Endothelial cell of umbilical vein (primary cell): Measurements from ENCODE around the gene TSHZ1. TPM values are rescaled to one million over a fixed set of nuclear protein-coding genes. Genes with fewer than 3 reads are reported as not detected.

Experiments
- BruUV-seq: library from RNA; stranded (reverse); fragments of 400-500 nt; replicated peaks from 2 replicates; lab custom pipeline; 2021; lab: Mats Ljungman, UMichigan
- CTCF ChIA-PET: fragments of 300-600, 350-600 bp; sonication (Branson Sonifier 250); formaldehyde crosslinking; loops from one replicate; lab custom pipeline; 2021; ENCODE audit warnings: antibody characterized with exemption, inconsistent platforms; lab: Charles Lee
- POLR2A ChIA-PET: fragments of 300-600, 350-600 bp; sonication (Branson Sonifier 250); formaldehyde crosslinking; loops from one replicate; lab custom pipeline; 2021; ENCODE audit warnings: antibody characterized with exemption, inconsistent platforms; lab: Charles Lee
- DNase-seq: peaks from one replicate; pipeline ENCODE4 v3.0.0-alpha.2; 2011; ENCODE audit warnings: low read depth, low spot score
- FAIRE-seq: peaks from 2 replicates; lab custom pipeline; 2011; peaks lifted over from hg19 to GRCh38; lab: Jason Lieb, UNC
- H2AFZ ChIP-seq: 2 replicates; pipeline ENCODE4 v1.6.0; 2012; ENCODE audit warnings: low read depth, low read length, control low read depth, inconsistent platforms
- H3K27ac ChIP-seq: 2 replicates; pipeline ENCODE4 v1.5.1; 2011; ENCODE audit warnings: low read depth, mild to moderate bottlenecking, control low read depth, low read length, moderate library complexity; ENCODE audit not compliant: insufficient read depth
- H3K27me3 ChIP-seq, 2 experiments: 2 replicates each; pipeline versions ENCODE4 v1.6.0 to v1.6.1; 2011; ENCODE audit warnings: low read length in 2 of 2, mixed read lengths in 1 of 2; ENCODE audit not compliant: control insufficient read depth in 2 of 2, insufficient read depth in 2 of 2
- H3K36me3 ChIP-seq, 2 experiments: 2 replicates in 1 of 2; 3 replicates in 1 of 2; pipeline ENCODE4 v1.5.1; 2011; ENCODE audit warnings: low read length in 2 of 2, mild to moderate bottlenecking in 1 of 2, moderate library complexity in 1 of 2; ENCODE audit not compliant: control insufficient read depth in 2 of 2, insufficient read depth in 2 of 2; ENCODE audit errors: extremely low read depth in 1 of 2
- H3K4me1 ChIP-seq: 3 replicates; pipeline ENCODE4 v1.5.1; 2011; ENCODE audit warnings: mild to moderate bottlenecking, low read length; ENCODE audit not compliant: control insufficient read depth, insufficient read depth; ENCODE audit errors: extremely low read depth
- H3K4me2 ChIP-seq: 2 replicates; pipeline ENCODE4 v1.6.1; 2011; ENCODE audit warnings: low read length, control low read depth, mixed read lengths; ENCODE audit not compliant: insufficient read depth
- H3K4me3 ChIP-seq, 3 experiments: fragments of 200-600 bp in 1 of 3; sonication (generic), shearing (Covaris generic) in 1 of 3; replicated peaks in 1 of 3; 2 replicates each; pipeline ENCODE4 v1.5.1; 2011 to 2016; ENCODE audit warnings: control low read depth in 3 of 3, low read length in 3 of 3, mild to moderate bottlenecking in 2 of 3, inconsistent platforms in 1 of 3, low read depth in 1 of 3, moderate library complexity in 1 of 3; ENCODE audit not compliant: insufficient read depth in 1 of 3
- H3K79me2 ChIP-seq: 2 replicates; pipeline ENCODE4 v1.6.0; 2012; ENCODE audit warnings: low read length, inconsistent platforms; ENCODE audit not compliant: control insufficient read depth, insufficient read depth
- H3K9ac ChIP-seq: replicated peaks from 2 replicates; pipeline ENCODE3; 2011; ENCODE audit warnings: low read length, control low read depth; ENCODE audit not compliant: insufficient read depth; ENCODE audit errors: extremely low read depth
- H3K9me1 ChIP-seq: replicated peaks from 3 replicates; pipeline ENCODE4 v1.6.0; 2011; ENCODE audit warnings: mild to moderate bottlenecking, low read length; ENCODE audit not compliant: control insufficient read depth, insufficient read depth; ENCODE audit errors: extremely low read depth
- H3K9me3 ChIP-seq: replicated peaks from 2 replicates; pipeline ENCODE4 v1.5.1; 2012; ENCODE audit warnings: low read length, inconsistent platforms; ENCODE audit not compliant: control insufficient read depth, insufficient read depth
- H4K20me1 ChIP-seq: replicated peaks from 2 replicates; pipeline ENCODE3; 2011; ENCODE audit warnings: mild to moderate bottlenecking, low read length; ENCODE audit not compliant: control insufficient read depth, insufficient read depth; ENCODE audit errors: extremely low read depth
- CTCF ChIP-seq, 2 donors: IDR thresholded peaks; 1 replicate in 1 of 2; 2 replicates in 1 of 2; pipeline ENCODE4 v1.5.1; 2011; ENCODE audit warnings: low read length in 2 of 2, mild to moderate bottlenecking in 2 of 2, moderate library complexity in 2 of 2, control low read depth in 1 of 2, inconsistent platforms in 1 of 2, low read depth in 1 of 2; ENCODE audit not compliant: insufficient read depth in 1 of 2; ENCODE audit errors: extremely low read depth in 1 of 2
- EZH2 ChIP-seq: IDR thresholded peaks from 2 replicates; pipeline ENCODE4 v1.6.1; 2012; ENCODE audit warnings: borderline replicate concordance, low read depth, mild to moderate bottlenecking, moderate library complexity, low read length, inconsistent platforms; ENCODE audit not compliant: severe bottlenecking
- FOS ChIP-seq: IDR thresholded peaks from 2 replicates; pipeline ENCODE4 v1.6.1; 2011; ENCODE audit warnings: mild to moderate bottlenecking, low read length, moderate library complexity, borderline replicate concordance; ENCODE audit not compliant: insufficient read depth
- GATA2 ChIP-seq: IDR thresholded peaks from 2 replicates; pipeline ENCODE4 v1.7.0; 2011; ENCODE audit warnings: low read depth, mild to moderate bottlenecking, moderate library complexity, mixed read lengths, low read length; ENCODE audit not compliant: insufficient read length, insufficient read depth
- JUN ChIP-seq: IDR thresholded peaks from 2 replicates; pipeline ENCODE4 v1.6.1; 2011; ENCODE audit warnings: borderline replicate concordance, low read depth; ENCODE audit not compliant: insufficient read length, insufficient read depth
- MYC ChIP-seq: IDR thresholded peaks from one replicate; pipeline ENCODE4 v1.6.1; 2011; ENCODE audit warnings: mild to moderate bottlenecking, low read depth, low read length
- POLR2A ChIP-seq: IDR thresholded peaks from 2 replicates; pipeline ENCODE4 v1.6.1; 2012; ENCODE audit warnings: low read depth, mild to moderate bottlenecking, control low read depth, low read length
- POLR2AphosphoS5 ChIP-seq: IDR thresholded peaks from 2 replicates; pipeline ENCODE4 v1.6.1; 2012; ENCODE audit warnings: low read depth, mild to moderate bottlenecking, control low read depth, low read length, moderate library complexity; ENCODE audit not compliant: insufficient read depth
- dilution Hi-C: fragments of 300-500 bp; cut with MboI; formaldehyde crosslinking; loops from one replicate; pipeline ENCODE4 v1.15.0; 2019; ENCODE audit warnings: low sequenced_read_pairs; ENCODE audit not compliant: extremely low pct_ligation_motif_present
- intact Hi-C: fragments of 100-400 bp; cut with micrococcal nuclease; formaldehyde crosslinking; loops from one replicate; pipeline ENCODE4 v1.10.0; 2022
- polyA plus RNA-seq, 4 experiments: library from polyadenylated mRNA; depleted of rRNA in 3 of 4; stranded (reverse) in 3 of 4; unstranded in 1 of 4; fragments of >200 nt; gene quantifications; 2 replicates each; pipeline versions ENCODE4 v1.2.1 to v1.2.3, GENCODE V29; 2011 to 2012; ENCODE audit warnings: missing spikeins in 1 of 4
- total RNA-seq: library from RNA; stranded (reverse); gene quantifications from 2 replicates; pipeline ENCODE4 v1.2.3, GENCODE V29; 2021
- TF ChIP-seq, protein P1 (sequence below): IDR thresholded peaks from 2 replicates; pipeline ENCODE4 v1.6.1; 2011; ENCODE audit not compliant: insufficient read depth, insufficient read length

The TSHZ1 gene
- total and polyA plus RNA-seq, 2 donors (not counting 3 experiments of a cell fraction or from before 2014, with no cell fraction given), result 4.2 to 10.2 TPM

DNA sequence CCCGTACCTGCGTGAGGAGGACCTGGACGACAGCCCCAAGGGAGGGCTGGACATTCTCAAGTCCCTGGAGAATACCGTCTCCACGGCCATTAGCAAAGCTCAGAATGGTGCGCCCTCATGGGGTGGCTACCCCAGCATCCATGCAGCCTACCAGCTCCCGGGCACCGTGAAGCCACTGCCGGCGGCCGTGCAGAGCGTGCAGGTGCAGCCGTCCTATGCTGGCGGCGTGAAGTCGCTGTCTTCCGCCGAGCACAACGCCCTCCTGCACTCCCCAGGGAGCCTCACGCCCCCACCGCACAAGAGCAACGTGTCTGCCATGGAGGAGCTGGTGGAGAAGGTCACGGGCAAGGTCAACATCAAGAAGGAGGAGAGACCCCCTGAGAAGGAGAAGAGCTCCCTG is 76.4 kb downstream of the TSHZ1 start:
- intact Hi-C loops (no loop called here), dilution Hi-C loops (no loop called here)
- no TSS peak for BruUV-seq
- ChIA-PET CTCF (no interaction called here), POLR2A (no interaction called here)
- Histone ChIP-seq H3K79me2 (no peaks in the 10 kb centered on the region), H3K9ac (no peak overlapping the region), H3K4me1 (no peaks in the 10 kb centered on the region), H4K20me1 (no peaks in the 10 kb centered on the region), H3K4me2 (no peak overlapping the region), H3K27me3 (no peaks in the 10 kb centered on the region), H3K9me1 (no peaks in the 10 kb centered on the region), H2AFZ (no peak overlapping the region), H3K36me3 (peaks cover 0 to 21% of the 10 kb centered on the region in 2 experiments), H3K4me3 (no peak overlapping the region), H3K9me3 (no peaks in the 10 kb centered on the region), H3K27ac (no peak overlapping the region)
- DNase-seq (no peak), FAIRE-seq (no peak)
- TF ChIP-seq POLR2A (no peak), GATA2 (no peak), CTCF (IDR thresholded peaks at IDR 0.05; ENCODE audit: extremely low read depth in 1 of 2, insufficient read depth in 1 of 2, low read depth in 1 of 2, low read length in 2 of 2) (no peak), POLR2AphosphoS5 (no peak), MYC (no peak), FOS (no peak), EZH2 (no peak), JUN (no peak)
- TF ChIP-seq, protein P1, sequence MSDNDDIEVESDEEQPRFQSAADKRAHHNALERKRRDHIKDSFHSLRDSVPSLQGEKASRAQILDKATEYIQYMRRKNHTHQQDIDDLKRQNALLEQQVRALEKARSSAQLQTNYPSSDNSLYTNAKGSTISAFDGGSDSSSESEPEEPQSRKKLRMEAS, result no peak
